ENCODE data around the gene CAMSAP2. TPM values are rescaled to one million over a fixed set of nuclear protein-coding genes. Genes with fewer than 3 reads are reported as not detected.

The CAMSAP2 gene
- total and polyA plus RNA-seq, 2 donors: 15.2 to 61.5 TPM

DNA sequence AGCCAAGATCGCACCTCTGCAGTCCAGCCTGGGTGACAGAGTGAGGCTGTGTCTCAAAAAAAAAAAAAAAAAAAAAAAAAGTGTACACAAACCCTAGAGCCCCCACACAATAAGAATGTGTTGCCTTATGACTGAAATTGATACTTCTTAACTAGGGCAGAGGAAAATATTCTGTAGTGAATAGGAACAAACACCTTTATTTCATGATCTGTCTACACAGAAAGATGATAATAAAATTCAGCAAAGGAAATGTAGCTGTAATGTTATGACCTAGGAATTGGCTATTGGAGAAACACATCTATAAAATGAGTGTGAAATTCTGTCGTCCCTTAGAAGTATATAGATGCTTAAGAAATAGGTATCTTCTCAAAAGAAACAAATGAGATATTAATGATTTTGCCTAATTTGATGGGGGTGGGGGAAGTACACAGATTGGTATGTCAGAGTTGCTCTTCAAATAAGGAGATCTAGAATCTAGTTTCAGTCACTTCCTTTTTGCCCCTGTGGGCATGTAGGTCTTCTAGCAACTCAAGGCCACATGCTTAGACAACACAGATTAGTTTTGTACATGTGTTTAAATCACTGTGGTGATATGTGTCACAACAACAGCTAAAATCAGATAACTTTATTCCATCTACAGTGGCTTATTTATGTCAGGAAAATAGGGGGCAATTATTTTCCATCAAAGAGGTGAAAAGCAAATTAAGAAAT lies 123.4 kb downstream of the CAMSAP2 start:
- WGBS: 87% methylated on average over 2 of the region's 2 CpGs
- no peak overlapping the region for H3K27ac ChIP-seq (ENCODE audit: low read depth)
- DNase-seq (ENCODE audit: extremely low spot score): no peak

DNA sequence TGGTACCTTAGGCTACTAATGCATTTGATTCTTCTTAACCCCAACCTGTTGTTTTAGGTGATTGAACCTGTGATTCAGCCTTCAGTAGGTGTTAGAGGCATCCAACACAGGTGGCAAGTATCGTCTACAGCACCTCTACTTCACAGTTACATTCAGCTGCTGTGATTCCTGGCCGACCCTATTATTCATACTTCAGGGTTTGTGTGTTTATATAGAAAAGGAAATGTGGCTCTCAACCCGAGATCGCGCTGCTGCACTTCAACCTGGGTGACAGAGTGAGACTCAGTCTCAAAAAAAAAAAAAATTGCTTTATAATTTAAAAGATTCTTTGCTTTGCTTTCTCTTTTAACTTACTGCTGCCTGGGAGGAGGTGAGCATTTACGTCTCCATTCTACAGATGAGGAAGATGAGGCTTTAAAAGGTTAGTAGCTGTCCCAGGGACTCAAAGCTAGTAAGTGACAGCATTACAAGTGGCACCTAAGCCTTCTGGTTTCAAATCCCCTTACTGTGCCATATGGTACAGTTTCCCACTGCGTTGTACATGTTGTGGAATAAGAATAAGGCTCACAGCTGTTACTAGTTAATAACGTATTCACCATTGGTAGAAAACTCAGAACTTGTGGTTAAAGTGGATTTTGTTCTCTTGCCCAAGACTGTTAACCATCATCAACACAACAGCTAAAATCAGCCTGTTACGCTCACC lies 124.2 kb downstream of the CAMSAP2 start:
- 89% methylated on average over 9 of the region's 9 CpGs for WGBS
- no peak for DNase-seq (ENCODE audit: extremely low spot score)
- Histone ChIP-seq H3K27ac (ENCODE audit: low read depth) (no peak overlapping the region), H3K4me3 (ENCODE audit: low read depth, low read length) (no peak overlapping the region), H3K4me1 (ENCODE audit: insufficient read depth) (no peaks in the 10 kb centered on the region), H3K36me3 (ENCODE audit: insufficient read depth) (no peaks in the 10 kb centered on the region)

More for the DNA sequence above, 123.4 kb downstream of the CAMSAP2 start:
- Histone ChIP-seq H3K36me3 (ENCODE audit: insufficient read depth) (no peaks in the 10 kb centered on the region), H3K4me1 (ENCODE audit: insufficient read depth) (no peaks in the 10 kb centered on the region), H3K4me3 (ENCODE audit: low read depth, low read length) (no peak overlapping the region)

DNA sequence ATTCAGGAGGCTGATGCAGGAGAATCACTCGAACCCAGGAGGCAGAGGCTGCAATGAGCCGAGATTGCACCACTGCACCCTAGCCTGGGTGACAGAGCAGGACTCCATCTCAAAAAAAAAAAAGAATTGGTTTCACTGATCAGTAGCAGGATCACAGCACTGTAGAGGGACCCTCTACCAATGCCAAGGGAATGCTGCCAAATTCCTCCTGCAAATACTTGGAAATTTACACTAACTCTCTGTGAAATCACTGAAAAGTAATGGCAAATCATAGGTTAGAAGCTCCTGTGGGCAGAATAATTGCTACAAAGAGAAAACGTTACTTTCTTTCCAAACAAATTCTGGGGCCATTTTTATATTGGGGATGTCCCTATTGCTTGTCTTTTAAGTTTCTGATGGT lies 127.4 kb downstream of the CAMSAP2 start:
- no peaks in the 10 kb centered on the region for H3K36me3 ChIP-seq (ENCODE audit: insufficient read depth)
- WGBS: 75% methylated on average over 3 of the region's 3 CpGs
- DNase-seq (ENCODE audit: extremely low spot score): no peak
- no peak overlapping the region for H3K27ac ChIP-seq (ENCODE audit: low read depth)
- no peaks in the 10 kb centered on the region for H3K4me1 ChIP-seq (ENCODE audit: insufficient read depth)
- no peak overlapping the region for H3K4me3 ChIP-seq (ENCODE audit: low read depth, low read length)

DNA sequence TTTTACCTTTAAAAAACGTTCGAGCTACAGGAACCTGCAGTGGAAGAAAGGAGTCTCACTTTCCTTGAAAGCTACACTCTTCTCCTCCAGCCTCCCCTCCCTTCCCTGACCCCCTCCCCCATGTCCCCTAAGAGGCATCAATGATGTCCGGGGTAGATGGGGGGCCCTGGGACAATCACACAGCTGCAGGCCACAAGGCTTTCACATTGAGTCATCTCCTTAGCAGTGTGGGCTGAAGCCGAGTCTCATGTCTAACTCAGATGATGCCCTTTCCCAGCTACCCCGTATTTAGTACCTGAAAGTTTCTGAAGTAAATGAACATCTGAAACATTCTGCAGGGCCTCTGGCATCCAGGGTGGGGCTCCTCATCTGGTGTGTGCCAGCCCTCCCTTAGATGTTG lies 127.8 kb downstream of the CAMSAP2 start:
- Histone ChIP-seq H3K36me3 (ENCODE audit: insufficient read depth) (no peaks in the 10 kb centered on the region), H3K27ac (ENCODE audit: low read depth) (no peak overlapping the region), H3K4me3 (ENCODE audit: low read depth, low read length) (no peak overlapping the region), H3K4me1 (ENCODE audit: insufficient read depth) (no peaks in the 10 kb centered on the region)
- 34% methylated on average over 5 of the region's 5 CpGs for WGBS
- DNase-seq (ENCODE audit: extremely low spot score): no peak

DNA sequence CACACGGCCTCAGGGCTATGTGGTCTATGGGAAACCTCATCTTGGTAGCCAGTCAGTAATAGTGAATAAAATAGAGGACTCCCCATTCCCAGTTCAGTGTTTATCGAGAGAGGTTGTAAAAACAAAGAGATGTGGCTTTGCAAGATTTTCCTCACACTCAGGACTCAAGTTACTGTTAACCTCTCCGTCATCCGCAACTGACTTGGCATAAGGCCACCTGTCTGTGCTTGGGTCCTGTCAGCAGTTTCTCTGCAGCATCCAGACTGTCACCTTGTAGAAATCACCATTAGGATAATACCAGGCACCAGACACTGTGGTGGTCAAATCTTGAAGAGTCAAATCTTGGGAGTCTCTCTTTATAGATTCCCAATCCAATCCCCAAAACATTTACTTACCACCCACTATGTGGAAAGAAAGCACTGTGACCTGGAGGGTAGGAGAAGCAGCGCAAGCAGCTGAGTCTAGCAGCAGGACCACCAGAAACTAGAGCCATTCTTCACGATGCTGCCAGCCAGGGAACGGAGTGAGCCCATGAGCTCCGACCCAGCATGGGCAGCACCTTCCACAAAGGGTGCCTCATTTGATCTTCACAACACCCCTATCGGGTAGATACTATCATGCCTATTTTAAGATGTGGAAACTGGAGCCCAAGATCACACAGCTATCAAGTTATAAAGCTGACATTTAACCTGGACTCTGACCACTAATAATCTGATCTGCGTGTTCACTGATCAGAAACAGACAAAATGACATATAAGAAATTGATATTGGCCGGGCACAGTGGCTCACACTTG lies 128.5 kb downstream of the CAMSAP2 start:
- Histone ChIP-seq H3K36me3 (ENCODE audit: insufficient read depth) (no peaks in the 10 kb centered on the region), H3K27ac (ENCODE audit: low read depth) (no peak overlapping the region), H3K4me3 (ENCODE audit: low read depth, low read length) (no peak overlapping the region), H3K4me1 (ENCODE audit: insufficient read depth) (no peaks in the 10 kb centered on the region)
- 39% methylated on average over 11 of the region's 11 CpGs for WGBS
- no peak for DNase-seq (ENCODE audit: extremely low spot score)

DNA sequence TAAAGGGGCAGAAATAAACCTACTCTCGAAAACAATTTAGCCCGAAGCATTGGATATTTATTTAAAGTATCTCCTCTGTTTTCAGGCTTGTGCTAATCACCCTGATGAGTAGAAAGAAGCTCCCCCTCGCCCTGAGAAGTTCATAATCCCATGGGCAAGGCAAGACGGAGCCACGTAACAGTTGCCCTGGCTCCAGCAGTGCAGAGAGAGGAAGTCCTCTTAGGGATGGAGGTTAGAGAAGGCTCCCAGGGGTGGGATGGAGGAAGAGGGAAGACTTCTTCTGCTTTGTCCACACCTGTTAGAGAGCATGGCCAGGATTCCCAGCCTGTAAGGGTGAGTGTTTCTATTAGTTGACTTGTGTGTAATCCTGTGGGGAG lies 130.7 kb downstream of the CAMSAP2 start:
- WGBS: 85% methylated on average over 5 of the region's 5 CpGs
- no peak for DNase-seq (ENCODE audit: extremely low spot score)

DNA sequence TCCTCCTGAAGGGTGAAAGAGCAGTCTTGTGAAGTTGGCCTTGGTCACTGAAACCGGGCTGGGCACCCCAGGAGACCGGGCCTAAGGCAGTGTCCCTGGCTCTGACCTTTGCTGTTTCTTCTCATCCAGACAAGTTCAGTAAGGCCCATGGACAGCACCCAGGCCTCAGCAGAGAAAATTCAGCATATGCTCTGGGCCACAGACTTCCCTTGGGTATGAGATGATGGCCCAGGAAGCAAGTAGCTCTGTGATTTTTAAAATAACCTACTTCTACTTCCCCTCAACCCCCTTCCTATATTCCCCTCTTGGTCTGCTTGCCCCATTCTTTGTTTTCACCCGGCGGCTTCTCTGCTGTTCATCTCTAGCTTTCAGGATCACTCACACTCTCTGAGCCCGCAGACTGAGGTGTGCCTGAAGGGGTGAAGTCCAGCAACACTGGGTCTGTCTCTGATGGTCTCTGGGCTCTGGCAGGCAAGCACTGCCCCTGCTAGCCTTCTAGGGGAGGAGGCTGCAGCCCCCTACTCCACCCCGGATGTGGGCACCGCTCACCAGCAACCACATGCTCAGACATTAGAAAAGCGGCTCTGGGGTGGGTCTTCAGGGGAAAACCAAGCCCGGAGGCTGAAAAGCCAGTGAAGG lies 131.2 kb downstream of the CAMSAP2 start:
- Histone ChIP-seq H3K27ac (ENCODE audit: low read depth) (no peak overlapping the region), H3K36me3 (ENCODE audit: insufficient read depth) (no peaks in the 10 kb centered on the region), H3K4me1 (ENCODE audit: insufficient read depth) (peaks cover 2% of the 10 kb centered on the region), H3K4me3 (ENCODE audit: low read depth, low read length) (no peak overlapping the region)
- DNase-seq (ENCODE audit: extremely low spot score): no peak
- WGBS: 88% methylated on average over 9 of the region's 9 CpGs

More for the DNA sequence above, 130.7 kb downstream of the CAMSAP2 start:
- Histone ChIP-seq H3K36me3 (ENCODE audit: insufficient read depth) (no peaks in the 10 kb centered on the region), H3K27ac (ENCODE audit: low read depth) (no peak overlapping the region), H3K4me1 (ENCODE audit: insufficient read depth) (peaks cover 2% of the 10 kb centered on the region), H3K4me3 (ENCODE audit: low read depth, low read length) (no peak overlapping the region)

DNA sequence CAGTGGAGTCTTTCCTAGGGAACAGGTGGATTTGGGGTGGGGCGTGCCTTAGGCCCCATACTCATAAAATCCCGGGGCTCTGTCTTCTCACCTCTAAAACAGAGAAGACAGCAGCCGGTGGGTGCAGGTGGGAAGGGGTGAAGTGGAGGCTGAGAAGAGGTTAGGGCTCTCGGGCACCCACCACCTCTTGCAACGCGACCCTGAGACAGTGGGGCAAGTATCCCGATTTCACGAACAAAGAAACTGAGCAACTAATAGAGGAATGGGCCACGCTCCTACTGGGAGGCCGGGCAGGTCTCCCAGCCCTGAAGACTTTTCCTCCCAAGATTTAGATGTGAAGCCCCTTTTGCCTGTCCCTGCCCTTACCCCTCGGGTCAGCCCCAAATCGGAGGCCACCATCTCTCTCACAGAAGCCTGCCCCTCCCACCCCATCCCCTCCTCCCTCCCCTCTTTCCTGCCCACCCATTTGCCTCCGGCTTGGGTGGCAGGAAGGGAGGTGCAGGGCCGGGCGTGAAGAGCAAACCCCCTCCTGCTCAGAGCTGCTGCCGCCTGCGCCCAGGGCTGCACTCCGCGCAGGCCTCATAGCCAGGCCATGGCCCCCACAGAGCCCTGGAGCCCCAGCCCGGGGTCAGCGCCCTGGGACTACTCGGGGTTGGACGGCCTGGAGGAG lies 133.9 kb downstream of the CAMSAP2 start, which contains the start of gene GPR25:
TSS of gene GPR25 (plus strand) at position 536 of the 670 bp plus-strand sequence. CDS start at position 593, 57 bp downstream.
- H3K27ac ChIP-seq (ENCODE audit: low read depth): no peak within 1 kb of the TSS
- peak within 1 kb of the TSS; percentile 39 for H3K4me3 ChIP-seq (ENCODE audit: low read depth, low read length)
- H3K36me3 ChIP-seq (ENCODE audit: insufficient read depth): no peaks in the 10 kb centered on the region
- H3K4me1 ChIP-seq (ENCODE audit: insufficient read depth): peaks cover 2% of the 10 kb centered on the region
- DNase-seq (ENCODE audit: extremely low spot score): no peak
- 68% methylated on average over 23 of the region's 23 CpGs for WGBS

DNA sequence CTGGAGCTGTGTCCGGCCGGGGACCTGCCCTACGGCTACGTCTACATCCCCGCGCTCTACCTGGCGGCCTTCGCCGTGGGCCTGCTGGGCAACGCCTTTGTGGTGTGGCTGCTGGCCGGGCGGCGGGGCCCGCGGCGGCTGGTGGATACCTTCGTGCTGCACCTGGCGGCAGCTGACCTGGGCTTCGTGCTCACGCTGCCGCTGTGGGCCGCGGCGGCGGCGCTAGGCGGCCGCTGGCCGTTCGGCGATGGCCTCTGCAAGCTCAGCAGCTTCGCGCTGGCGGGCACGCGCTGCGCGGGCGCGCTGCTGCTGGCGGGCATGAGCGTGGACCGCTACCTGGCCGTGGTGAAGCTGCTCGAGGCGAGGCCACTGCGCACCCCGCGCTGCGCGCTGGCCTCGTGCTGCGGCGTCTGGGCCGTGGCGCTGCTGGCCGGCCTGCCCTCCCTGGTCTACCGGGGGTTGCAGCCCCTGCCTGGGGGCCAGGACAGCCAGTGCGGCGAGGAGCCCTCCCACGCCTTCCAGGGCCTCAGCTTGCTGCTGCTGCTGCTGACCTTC lies 134.5 kb downstream of the CAMSAP2 start:
- DNase-seq (ENCODE audit: extremely low spot score): no peak
- Histone ChIP-seq H3K27ac (ENCODE audit: low read depth) (no peak overlapping the region), H3K36me3 (ENCODE audit: insufficient read depth) (no peaks in the 10 kb centered on the region), H3K4me1 (ENCODE audit: insufficient read depth) (peaks cover 2% of the 10 kb centered on the region), H3K4me3 (ENCODE audit: low read depth, low read length) (peak overlapping the region; percentile 39)
- 6% methylated on average over 61 of the region's 61 CpGs for WGBS

DNA sequence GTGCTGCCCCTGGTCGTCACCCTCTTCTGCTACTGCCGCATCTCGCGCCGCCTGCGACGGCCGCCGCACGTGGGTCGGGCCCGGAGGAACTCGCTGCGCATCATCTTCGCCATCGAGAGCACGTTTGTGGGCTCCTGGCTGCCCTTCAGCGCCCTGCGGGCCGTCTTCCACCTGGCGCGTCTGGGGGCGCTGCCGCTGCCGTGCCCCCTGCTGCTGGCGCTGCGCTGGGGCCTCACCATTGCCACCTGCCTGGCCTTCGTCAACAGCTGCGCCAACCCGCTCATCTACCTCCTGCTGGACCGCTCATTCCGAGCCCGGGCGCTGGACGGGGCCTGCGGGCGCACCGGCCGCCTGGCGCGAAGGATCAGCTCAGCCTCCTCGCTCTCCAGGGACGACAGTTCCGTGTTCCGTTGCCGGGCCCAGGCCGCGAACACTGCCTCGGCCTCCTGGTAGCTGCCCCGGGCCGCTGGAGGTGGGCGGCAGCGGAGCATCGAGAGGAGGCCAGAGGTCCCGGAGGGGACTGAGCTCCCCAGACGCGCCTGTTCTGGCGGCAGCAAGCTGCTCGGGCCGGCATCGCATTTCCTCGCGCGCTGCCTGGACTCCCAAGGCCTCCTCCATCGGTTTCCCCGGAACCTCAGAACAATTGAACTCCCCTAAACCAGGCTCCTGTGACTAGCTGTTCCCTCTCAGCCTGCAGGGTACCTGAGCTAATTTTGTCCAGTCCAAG lies 135.1 kb downstream of the CAMSAP2 start:
- 14% methylated on average over 66 of the region's 66 CpGs for WGBS
- peak overlapping the region; percentile 39 for H3K4me3 ChIP-seq (ENCODE audit: low read depth, low read length)
- DNase-seq (ENCODE audit: extremely low spot score): no peak
- H3K27ac ChIP-seq (ENCODE audit: low read depth): no peak overlapping the region
- H3K36me3 ChIP-seq (ENCODE audit: insufficient read depth): no peaks in the 10 kb centered on the region
- peaks cover 2% of the 10 kb centered on the region for H3K4me1 ChIP-seq (ENCODE audit: insufficient read depth)

DNA sequence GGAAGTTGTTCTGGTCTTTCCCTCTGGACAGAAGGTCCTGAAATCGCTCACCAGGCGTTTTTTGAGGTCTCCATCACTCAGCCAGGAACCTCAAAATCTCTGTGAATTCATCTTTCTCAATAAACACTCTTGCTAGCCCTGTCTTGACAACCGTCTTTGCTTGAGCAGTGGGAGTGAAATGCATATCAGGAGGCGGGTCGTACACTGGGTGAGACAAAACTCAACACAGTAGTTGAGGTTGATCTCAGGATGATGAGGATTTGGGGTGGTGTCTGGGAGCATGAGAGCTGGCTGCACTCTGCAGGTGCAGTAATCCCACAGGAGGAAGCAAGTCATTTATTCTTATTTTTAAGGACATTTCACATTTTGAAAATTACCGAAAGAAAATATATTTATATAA lies 136.0 kb downstream of the CAMSAP2 start:
- whole genome bisulfite sequencing: 95% methylated on average over 6 of the region's 6 CpGs
- Histone ChIP-seq H3K4me1 (ENCODE audit: insufficient read depth) (peaks cover 2% of the 10 kb centered on the region), H3K4me3 (ENCODE audit: low read depth, low read length) (no peak overlapping the region), H3K36me3 (ENCODE audit: insufficient read depth) (no peaks in the 10 kb centered on the region), H3K27ac (ENCODE audit: low read depth) (no peak overlapping the region)
- no peak for DNase-seq (ENCODE audit: extremely low spot score)

DNA sequence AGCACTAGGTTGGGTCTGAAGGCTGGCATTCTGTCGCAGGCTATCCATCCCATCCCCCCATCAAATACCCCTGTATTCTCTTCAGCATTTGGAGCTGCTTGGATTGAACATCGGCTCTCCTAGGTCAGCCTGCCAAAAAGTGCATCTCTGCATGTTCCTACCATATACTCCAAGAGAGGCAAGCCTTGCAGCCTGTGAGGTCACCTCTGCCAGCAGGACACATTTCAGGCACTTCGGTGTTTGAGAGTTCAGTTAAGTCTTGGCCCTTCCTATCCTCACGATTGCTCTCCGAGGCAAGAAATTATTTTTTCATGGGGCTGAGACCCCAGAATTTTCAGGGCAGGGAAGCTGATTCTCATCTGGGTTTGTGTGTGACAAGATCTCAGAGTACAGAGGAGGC lies 136.7 kb downstream of the CAMSAP2 start:
- Histone ChIP-seq H3K27ac (ENCODE audit: low read depth) (no peak overlapping the region), H3K4me3 (ENCODE audit: low read depth, low read length) (no peak overlapping the region), H3K4me1 (ENCODE audit: insufficient read depth) (peaks cover 2% of the 10 kb centered on the region), H3K36me3 (ENCODE audit: insufficient read depth) (no peaks in the 10 kb centered on the region)
- WGBS: 83% methylated on average over 5 of the region's 5 CpGs
- DNase-seq (ENCODE audit: extremely low spot score): no peak
